GM18505 (cell line): ENCODE results near the gene DPYSL3.

Experiments used
- ATAC-seq: cut with Tn5 transposase; IDR thresholded peaks from one replicate; pipeline ENCODE4 v1.9.1; 2021; ENCODE audit not compliant: unreplicated experiment
- POLR2A ChIP-seq: IDR thresholded peaks from 4 replicates; pipeline ENCODE4 v1.6.1; 2011; ENCODE audit warnings: borderline replicate concordance; ENCODE audit not compliant: insufficient read depth, insufficient read length; ENCODE audit errors: extremely low read depth

DPYSL3 gene

DNA sequence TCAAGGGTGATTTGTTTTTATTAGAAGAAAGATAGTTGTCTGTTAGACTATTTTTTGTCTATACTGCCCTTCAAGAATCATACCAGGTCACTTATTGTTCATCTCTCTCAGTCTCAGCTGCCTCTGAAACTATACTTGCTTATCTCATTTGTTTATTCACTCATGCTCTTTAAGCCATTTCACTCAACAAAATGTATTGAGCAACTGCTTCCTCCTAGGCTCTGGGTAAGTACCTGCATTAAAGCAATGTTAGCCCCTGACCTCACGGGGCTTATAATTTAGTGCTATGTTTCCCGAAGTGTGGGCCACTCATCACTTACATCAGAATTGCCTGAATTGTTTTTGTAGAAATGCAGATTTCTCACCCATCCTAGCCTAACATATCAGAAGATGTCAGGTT lies 100.9 kb downstream of the DPYSL3 start:
- no peak for TF ChIP-seq POLR2A

DNA sequence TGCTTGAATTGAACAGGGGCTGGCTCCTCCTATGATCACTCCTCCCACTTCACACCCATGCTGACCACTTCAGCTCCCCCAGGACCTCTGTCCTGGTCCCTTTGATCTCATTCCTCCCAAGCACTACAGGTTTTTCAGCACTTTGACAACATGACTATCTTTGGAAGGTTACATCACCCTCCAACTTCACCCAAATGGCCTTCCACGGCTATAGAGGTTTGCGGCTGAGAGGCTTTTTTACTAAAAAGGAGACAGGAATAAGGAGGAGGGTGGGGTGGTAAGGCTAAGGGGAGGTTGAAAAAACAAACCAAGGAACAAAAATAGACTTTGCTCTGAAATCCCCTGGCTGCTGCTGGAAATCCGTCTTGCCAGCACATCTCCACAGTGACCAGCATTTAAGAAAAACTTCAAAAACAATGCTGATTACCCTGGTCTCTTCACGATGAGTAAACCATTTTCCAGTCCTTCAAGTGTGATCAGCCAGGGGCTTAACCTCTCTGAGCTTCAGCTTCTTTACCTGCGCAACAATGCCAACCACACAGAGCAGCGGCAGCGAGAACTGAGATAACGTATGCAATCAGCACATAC lies 102.7 kb downstream of the DPYSL3 start:
- no peak for ATAC-seq
- no peak for TF ChIP-seq POLR2A

More for the DNA sequence above, 100.9 kb downstream of the DPYSL3 start:
- ATAC-seq: no peak

- no peak for TF ChIP-seq POLR2A
- ATAC-seq: no peak
Measured at GRCh38 chr5:147406636-147407035, 103.2 kb downstream of the DPYSL3 start.

DNA sequence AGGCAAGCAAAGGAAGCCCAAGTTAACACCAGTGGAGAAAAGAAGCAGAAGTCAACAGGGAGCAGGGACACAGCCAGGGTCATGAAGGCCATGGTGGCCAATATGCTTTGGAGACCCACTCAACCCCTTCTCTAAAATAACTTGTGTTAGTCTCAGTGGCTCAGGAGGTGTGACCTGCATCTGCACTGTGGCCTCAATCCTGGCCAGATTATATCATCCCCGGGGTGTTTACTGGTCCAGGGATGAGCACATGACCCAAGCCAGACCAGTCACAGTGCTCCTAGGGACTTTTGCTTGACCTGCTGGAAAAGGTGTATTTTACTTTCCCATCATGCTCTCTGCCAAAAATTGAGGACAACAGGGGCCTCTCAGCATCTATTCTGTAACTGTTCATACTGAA lies 105.2 kb downstream of the DPYSL3 start:
- no peak for TF ChIP-seq POLR2A
- ATAC-seq: no peak

GRCh38 chr5:147403651-147404640 lies 105.9 kb downstream of the DPYSL3 start:
- TF ChIP-seq POLR2A: no peak
- peak; percentile 95 for ATAC-seq

DNA sequence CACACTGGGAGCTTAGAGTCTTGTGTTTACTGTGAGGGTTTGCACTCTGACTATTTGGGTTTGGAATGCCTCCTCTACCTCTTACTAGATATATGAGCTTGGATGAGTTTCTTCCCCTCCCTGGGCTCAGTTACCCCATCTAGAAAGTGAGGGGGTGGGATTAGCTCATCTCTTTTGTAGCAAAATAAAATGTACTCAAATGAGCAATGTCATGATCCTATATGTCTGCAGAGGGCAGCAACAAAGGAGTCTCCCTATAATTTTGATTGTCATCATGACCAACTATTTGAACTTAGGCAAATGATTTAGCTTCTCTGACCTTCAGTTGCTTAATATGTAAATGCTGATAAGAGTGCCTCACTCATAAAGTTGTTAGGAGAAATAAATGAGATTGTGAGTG lies 109.0 kb downstream of the DPYSL3 start:
- no peak for TF ChIP-seq POLR2A
- ATAC-seq: no peak

GRCh38 chr5:147400126-147400809 lies 109.6 kb downstream of the DPYSL3 start:
- ATAC-seq: no peak
- no peak for TF ChIP-seq POLR2A

DNA sequence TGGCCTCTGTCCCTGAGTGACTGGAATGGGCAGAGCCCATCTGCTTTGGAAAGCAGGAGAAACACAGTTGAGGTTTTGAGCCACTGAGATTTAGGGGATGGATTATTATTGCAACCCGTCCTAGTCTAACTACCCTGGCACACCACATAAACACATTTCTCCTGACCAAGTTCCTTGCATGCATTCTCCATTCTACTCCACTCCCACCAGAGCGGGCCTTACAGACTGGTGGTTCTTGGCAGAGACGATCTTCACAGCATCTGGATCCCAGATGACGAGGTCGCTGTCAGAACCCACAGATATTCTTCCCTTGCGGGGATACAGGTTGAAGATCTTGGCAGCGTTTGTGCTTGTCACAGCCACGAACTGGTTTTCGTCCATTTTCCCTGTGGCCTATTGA lies 111.0 kb downstream of the DPYSL3 start:
- no peak for ATAC-seq
- TF ChIP-seq POLR2A: no peak

- no peak for ATAC-seq
- no peak for TF ChIP-seq POLR2A
Measured at GRCh38 chr5:147397616-147398015, 112.3 kb downstream of the DPYSL3 start.

- no peak for TF ChIP-seq POLR2A
- no peak for ATAC-seq
Measured at GRCh38 chr5:147396070-147396823, 113.6 kb downstream of the DPYSL3 start.

- ATAC-seq: no peak
- TF ChIP-seq POLR2A: no peak
Measured at GRCh38 chr5:147393874-147394672, 115.8 kb downstream of the DPYSL3 start.

DNA sequence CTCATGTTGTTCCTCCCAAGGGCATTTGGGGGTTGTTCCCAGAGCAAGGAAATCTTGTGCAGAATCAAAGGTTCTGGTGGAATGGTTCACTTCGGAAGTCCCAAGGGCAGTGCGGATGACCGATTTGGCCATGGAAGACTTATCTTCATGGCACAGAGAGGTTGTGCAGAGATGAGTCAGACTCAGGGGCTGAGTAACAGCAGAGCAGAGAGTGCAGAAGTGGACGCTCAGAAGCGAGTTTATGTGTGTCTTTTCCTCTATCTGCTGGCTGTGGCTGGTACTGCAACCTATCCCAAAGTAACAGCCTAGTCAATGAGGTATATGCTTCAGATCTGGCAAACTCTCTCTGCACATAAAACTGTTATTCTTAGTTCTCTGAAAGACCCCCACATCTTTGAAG lies 118.1 kb downstream of the DPYSL3 start:
- TF ChIP-seq POLR2A: no peak

DNA sequence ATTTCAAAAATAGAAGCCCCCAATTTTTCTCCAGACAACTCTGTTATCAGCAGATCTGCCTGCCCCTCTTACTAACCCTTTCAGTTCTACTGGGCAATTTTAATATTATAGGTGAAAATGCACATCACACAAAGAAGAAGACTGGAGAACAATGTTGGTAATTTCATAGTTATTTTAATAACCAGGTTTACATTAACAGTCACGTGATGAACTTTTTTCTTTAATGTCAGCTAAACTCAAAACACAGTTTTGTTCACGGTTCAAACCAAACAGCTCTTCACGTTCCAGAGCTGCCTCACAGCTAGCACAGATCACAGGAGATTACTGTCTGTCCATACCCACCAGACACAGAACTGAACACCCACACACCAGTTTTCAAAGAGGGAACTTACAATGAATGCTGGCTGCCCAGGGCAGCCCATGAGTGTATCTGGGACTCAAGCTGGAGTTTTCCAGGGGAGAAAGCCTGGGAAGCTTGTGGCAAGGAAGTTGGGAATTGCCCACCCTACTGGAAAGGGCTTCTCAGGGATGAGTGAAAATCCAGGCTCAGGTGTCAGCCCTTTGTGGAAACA lies 119.1 kb downstream of the DPYSL3 start:
- TF ChIP-seq POLR2A: no peak
- no peak for ATAC-seq

More for the DNA sequence above, 118.1 kb downstream of the DPYSL3 start:
- ATAC-seq: peak; percentile 95
